Jurkat, Clone E6-1 (cell line): ENCODE data around the gene ZFHX3. TPM values are rescaled to one million over a fixed set of nuclear protein-coding genes. Genes with fewer than 3 reads are reported as not detected.
"Not testable (repeated sequence)": the region's sequence is repeated elsewhere in the genome, so short reads cannot be mapped to it uniquely, and the experiment has no call there.

ENCODE experiments used
- DNase-seq: peaks from one replicate; pipeline ENCODE4 v3.0.0-alpha.2; 2011; ENCODE audit warnings: low read depth, low spot score
- H3K4me3 ChIP-seq: 2 replicates; pipeline ENCODE4 v1.5.1; 2011; ENCODE audit warnings: mild to moderate bottlenecking, low read length, control low read depth, moderate library complexity
- polyA plus RNA-seq: library from polyadenylated mRNA; unstranded; fragments of >200 nt; gene quantifications from one replicate; pipeline ENCODE4 v1.2.1, GENCODE V29; 2012; ENCODE audit warnings: missing spikeins; ENCODE audit not compliant: insufficient read length, insufficient read depth

ZFHX3 gene, protein sequence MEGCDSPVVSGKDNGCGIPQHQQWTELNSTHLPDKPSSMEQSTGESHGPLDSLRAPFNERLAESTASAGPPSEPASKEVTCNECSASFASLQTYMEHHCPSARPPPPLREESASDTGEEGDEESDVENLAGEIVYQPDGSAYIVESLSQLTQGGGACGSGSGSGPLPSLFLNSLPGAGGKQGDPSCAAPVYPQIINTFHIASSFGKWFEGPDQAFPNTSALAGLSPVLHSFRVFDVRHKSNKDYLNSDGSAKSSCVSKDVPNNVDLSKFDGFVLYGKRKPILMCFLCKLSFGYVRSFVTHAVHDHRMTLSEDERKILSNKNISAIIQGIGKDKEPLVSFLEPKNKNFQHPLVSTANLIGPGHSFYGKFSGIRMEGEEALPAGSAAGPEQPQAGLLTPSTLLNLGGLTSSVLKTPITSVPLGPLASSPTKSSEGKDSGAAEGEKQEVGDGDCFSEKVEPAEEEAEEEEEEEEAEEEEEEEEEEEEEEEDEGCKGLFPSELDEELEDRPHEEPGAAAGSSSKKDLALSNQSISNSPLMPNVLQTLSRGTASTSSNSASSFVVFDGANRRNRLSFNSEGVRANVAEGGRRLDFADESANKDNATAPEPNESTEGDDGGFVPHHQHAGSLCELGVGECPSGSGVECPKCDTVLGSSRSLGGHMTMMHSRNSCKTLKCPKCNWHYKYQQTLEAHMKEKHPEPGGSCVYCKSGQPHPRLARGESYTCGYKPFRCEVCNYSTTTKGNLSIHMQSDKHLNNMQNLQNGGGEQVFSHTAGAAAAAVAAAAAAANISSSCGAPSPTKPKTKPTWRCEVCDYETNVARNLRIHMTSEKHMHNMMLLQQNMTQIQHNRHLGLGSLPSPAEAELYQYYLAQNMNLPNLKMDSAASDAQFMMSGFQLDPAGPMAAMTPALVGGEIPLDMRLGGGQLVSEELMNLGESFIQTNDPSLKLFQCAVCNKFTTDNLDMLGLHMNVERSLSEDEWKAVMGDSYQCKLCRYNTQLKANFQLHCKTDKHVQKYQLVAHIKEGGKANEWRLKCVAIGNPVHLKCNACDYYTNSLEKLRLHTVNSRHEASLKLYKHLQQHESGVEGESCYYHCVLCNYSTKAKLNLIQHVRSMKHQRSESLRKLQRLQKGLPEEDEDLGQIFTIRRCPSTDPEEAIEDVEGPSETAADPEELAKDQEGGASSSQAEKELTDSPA (N-terminal part only)
- polyA plus RNA-seq = 0.82 TPM

DNA sequence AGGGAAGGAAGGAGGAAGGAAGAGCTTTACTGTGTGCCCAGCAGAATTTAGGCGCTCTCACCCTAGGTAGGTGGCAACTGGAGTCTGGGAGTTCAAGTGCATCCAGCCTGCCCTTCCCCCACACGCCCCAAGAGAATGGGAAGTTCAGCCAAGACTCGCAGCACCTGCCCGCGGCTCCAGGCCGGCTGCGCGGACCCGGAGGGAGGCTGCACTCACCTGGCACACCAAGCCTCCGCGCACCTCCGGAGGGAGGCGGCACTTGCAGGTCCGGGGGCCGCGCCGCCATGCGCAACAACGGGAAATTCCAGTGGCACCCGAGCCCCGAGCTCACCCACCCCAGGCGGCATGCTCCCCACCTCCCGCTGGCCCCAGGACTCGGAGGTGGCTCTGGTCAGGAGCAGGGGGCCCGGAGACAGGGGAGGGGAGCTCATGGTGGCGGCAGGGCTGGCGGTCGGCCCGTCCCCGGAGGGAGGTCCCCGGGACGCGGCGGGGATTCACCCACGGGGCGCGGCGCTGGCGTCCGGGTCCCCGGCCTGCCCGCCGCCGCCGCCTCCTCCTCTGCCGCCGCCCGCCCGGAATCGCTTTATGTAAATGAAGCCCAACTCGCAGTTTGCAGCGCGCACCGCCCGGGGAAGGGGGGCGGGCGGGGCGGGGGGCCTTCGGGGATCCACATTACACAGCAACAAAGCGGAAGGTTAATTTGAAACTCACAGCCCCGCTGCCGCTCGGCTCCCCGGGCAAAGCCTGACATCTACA is at the start of gene ZFHX3:
ZFHX3 (minus strand) TSS at position 593 of the 756 bp plus-strand sequence. CDS start 87,983 bp downstream, outside the sequence.
- no peak for DNase-seq
- H3K4me3 ChIP-seq = peak within 1 kb of the TSS; percentile 38

- no peak overlapping the region for H3K4me3 ChIP-seq
- no peak for DNase-seq
Measured at GRCh38 chr16:73096510-73096909, 48.6 kb upstream of the ZFHX3 start.

GRCh38 chr16:73095885-73096421 is 48.0 kb upstream of the ZFHX3 start:
- H3K4me3 ChIP-seq = no peak overlapping the region
- DNase-seq = peak; percentile 6

DNA sequence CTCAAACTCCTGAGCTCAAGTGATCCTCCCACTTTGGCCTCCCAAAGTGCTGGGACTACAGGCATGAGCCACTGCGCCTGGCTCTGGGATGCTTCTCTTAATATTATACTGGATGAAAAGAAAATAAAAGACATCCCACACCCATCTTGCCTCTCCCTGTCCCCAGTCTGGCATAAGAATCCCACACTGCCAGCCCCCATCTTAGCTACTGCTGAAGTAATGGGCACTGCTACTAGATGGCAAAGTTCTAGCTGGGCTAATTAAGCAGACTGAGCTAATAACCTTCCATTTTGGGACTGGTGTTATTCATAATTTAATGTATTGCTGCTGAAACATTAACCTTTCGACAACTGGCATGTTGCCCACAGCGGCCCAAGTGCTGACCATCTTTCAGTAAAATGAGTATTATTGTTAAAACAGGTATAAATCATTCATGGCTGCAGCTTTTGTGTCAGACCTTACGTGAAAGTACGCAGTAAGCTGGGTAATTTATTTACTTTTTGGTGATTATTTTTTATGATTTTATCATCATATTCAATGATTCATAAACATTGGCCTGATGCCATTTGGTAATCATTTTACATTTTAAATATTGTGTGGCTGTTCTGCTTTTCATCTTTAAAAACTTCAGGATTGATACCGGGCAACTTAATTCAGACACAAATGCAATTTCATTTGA is 47.4 kb upstream of the ZFHX3 start:
- no peak for DNase-seq
- no peak overlapping the region for H3K4me3 ChIP-seq

DNA sequence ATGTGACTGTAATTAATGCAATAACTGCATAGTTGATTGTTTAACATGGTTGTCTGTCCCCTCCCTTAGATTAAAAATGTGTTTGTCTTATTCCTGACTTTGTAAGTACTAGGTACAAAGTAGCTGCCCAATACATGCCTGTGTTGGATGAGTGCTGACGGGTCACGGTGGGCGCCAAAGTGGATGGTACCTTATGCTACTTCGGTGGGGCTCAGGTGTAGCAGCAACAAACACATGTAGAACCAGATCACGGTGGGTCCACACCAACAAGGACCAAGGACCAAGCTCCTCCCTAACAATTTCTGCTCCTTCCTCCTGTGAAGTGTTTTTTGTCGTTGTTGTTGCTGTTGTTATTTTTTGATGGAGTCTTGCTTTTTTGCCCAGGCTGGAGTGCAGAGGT is 46.4 kb upstream of the ZFHX3 start:
- no peak overlapping the region for H3K4me3 ChIP-seq
- DNase-seq = no peak

- no peak overlapping the region for H3K4me3 ChIP-seq
- DNase-seq = no peak
Measured at GRCh38 chr16:73093146-73094144, 45.5 kb upstream of the ZFHX3 start.

GRCh38 chr16:73092236-73092781 is 44.4 kb upstream of the ZFHX3 start:
- peak; percentile 8 for DNase-seq
- H3K4me3 ChIP-seq = no peak overlapping the region

DNA sequence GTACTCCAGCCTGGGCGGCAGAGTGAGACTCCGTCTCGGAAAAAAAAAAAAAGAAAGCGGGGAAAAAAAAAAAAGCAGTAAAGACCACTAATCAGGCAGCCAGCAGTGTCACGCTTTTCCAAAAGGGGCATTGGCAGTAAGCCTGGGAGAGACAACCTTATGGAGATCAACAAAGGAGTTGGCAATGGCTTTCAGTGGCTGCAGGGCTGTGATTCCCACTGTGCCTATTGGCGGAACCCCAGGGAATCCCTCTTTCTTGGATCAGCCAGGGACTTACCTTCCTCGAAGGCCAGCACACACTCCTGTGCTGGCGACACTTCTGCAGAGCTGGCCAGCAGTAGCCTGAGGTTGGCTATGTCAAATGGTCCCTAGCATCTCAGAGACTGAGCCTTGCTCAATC is 43.2 kb upstream of the ZFHX3 start:
- H3K4me3 ChIP-seq = no peak overlapping the region
- no peak for DNase-seq

DNA sequence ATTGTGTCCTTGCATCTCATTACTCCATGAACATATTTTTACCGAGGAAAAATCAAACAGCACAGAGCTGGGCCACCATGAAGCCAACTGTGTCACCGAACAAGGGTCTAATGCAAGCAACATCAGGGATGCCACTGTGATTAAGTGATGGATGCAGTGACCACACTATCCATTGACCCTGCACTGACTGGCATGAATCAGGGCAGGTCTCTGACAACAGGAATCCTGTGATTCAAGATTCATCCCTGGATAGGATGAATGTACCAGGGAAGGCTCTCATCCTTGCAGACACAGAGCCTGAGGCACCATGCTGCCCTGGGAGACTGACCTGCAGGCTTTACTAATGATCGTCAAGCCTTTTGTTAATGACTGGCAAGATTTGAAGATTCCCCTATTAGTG is 41.5 kb upstream of the ZFHX3 start:
- no peak for DNase-seq

DNA sequence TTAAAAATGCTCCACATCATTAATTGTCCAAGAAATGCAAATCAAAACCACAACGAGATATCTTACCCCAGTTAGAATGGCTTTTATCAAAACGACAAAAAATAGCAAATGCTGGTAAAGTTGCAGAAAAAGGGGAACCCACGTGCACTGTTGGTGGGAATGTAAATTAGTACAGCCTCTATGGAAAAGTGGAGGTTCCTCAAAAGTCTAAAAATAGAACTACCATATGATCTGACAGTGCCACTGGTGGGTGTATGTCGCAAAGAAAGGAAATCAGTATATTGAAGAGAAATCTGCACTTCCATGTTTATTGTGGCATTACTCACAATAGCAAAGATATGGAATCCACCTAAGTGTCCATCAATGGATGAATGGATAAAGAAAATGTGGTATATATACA is 38.2 kb upstream of the ZFHX3 start:
- no peak overlapping the region for H3K4me3 ChIP-seq
- DNase-seq = no peak

More for the DNA sequence above, 41.5 kb upstream of the ZFHX3 start:
- no peak overlapping the region for H3K4me3 ChIP-seq

- no peak for DNase-seq
- no peak overlapping the region for H3K4me3 ChIP-seq
Measured at GRCh38 chr16:73083271-73083670, 35.3 kb upstream of the ZFHX3 start.

DNA sequence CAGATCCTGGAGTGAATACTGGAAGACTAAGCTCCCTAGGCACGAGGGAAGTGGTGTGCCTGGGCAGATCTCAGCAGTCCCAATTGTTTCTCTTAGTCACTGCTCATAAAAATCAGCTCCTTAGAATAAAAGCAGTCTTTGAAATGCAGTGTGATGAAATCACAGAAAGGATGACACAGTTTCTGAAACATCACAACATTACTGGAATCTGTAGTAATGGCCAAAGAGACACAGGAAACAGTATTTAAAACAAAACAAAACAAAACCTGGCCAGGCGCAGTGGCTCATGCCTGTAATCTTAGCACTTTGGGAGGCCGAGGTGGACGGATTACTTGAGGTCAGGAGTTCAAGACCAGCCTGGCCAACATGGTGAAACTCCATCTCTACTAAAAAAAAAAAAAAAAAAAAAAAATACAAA is 34.7 kb upstream of the ZFHX3 start:
- H3K4me3 ChIP-seq, DNase-seq: not testable (repeated sequence)

- no peak overlapping the region for H3K4me3 ChIP-seq
- DNase-seq = no peak
Measured at GRCh38 chr16:73080931-73081330, 33.0 kb upstream of the ZFHX3 start.

DNA sequence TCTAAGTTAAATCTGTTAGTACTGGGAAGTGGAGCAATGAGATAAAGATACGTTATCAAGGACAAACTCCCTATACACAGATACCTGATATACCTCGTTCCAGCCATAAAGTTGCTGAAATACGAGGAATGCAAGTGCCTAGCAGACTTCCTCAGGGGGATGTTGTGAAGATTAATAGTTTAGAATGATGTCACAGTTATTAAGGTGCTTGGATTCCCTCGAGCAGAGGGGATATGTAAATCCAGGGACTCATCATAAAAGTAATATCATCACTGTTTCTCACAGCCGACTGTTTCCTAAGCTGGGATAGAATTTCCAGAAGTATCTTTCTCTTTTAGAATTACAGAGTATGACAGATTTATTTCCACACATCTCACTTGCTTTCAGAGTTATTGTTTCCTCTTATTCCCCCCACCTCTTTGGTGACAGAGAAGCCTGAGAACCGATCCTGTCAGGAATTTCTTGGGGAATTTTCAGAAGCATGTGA is 28.4 kb upstream of the ZFHX3 start:
- H3K4me3 ChIP-seq = no peak overlapping the region
- DNase-seq = no peak

DNA sequence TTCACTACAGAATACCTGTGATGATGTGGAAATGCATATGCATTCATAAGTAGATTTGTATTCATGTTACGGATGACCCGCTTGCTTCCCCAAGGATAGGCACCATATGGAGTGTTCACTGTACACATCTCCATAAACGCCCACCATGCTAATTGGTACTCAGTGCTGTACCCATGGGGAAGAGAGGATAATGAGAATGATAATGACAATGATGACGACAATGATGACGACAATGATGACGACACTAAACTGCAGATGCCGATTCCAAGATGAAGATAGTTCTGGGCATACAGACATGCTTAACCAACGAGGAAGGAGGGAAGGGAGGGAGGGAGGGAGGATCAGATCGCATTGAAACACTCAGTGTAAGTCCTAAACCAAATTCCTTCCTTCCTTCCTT is 26.5 kb upstream of the ZFHX3 start:
- no peak for DNase-seq
- H3K4me3 ChIP-seq = no peak overlapping the region

DNA sequence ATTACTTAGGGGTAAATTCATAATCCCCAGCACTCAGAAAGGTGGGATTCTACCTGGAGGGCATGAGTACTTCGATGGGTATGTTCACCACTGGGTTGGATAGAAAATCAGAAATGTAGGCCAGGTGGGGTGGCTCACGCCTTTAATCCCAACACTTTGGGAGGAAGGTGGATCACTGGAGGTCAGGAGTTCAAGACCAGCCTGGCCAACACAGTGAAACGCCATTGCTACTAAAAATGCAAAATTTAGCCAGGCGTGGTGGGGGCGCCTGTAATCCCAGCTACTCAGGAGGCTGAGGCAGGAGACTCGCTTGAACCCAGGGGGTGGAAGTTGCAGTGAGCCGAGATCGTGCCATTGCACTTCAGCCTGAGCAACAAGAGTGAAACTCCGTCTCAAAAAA is 24.1 kb upstream of the ZFHX3 start:
- not testable (repeated sequence) for DNase-seq, H3K4me3 ChIP-seq
